GM03348 (cell line): ENCODE measurements around the gene CERS6.
"Not testable (repeated sequence)": the region's sequence is repeated elsewhere in the genome, so short reads cannot be mapped to it uniquely, and the experiment has no call there.

Source experiments
- DNase-seq: peaks from one replicate; pipeline ENCODE4 v3.0.0; 2012; ENCODE audit warnings: low spot score

The CERS6 gene

DNA sequence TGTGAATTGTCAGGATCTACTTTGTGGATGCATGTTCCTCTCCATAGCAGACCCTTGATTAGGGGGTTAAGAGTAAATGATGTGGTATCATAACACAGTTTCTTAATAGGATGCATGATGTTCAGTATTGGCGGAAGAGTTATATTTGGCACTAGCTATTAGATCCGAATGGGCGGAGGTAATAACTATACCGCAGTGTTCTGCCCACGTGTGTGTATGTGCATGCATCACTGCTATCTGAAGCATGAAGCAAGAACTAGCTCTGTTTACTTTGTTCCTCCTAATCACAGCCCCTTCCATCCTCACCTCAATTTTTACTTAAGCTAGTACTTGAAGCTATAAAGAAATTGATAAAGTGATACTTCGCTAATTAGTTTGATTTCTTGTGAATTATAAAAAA, 186.8 kb downstream of the CERS6 start:
- no peak for DNase-seq

DNA sequence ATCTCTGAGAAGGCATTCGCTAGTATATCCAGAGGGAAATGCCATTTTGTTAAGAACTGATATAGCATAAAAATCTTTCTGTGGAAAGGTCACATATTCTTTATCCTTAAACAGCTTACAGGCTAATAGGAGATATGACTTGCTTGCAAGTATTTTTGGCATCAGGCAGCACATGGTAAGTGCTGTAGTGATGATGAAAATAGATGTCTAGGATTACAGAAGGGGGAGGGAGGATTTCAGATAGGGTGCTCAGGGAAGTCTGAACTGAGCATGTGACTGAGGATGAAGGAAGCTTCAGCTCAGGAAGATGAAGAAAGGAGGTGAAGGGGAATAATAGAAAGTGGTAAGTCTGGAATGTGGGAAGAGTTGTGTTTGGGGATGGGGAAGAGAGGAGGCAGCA, 187.9 kb downstream of the CERS6 start:
- no peak for DNase-seq

DNA sequence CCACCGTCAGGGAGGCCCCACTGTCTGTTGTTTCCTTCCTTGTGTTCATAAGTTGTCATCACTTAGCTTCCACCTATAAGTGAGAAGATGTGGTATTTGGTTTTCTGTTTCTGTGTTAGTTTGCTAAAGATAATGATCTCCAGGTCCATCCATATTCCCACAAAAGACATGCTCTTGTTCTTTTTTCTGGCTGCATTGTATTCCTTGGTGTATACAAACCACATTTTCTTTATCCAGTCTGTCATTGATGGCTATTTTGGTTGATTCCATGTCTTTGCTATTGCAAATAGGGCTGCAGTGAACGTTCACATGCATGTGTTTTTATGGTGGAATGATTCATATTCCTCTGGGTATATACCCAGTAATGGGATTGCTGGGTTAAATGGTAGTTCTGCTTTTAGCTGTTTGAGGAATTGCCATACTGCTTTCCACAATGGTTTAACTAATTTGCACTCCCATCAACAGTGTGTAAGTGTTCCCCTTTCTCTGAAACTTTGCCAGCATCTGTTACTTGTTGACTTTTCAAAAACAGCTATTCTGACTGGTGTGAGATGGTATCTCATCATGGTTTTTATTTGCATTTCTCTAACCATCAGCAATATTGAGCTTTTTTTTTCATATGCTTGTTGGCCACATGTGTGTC, 189.7 kb downstream of the CERS6 start:
- DNase-seq: no peak

DNA sequence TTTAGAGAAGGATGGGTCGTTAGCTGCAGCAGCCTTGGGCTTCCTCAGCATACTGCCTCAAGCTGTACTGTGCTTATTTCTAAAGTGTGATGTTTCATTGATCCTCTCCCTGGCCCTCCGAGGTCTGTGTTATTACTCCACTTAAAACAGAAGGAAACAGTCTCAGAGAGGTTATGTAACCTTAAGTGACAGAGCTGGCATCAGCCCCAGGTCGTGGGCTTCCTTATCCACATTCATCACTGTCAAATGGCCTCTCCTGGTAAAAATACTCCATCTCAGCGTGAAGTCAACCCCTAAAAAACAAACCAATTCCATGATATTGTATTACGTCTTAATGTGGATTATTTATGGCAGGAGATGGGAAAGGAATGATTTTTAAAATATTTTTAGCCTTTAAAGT, 193.0 kb downstream of the CERS6 start:
- no peak for DNase-seq

DNA sequence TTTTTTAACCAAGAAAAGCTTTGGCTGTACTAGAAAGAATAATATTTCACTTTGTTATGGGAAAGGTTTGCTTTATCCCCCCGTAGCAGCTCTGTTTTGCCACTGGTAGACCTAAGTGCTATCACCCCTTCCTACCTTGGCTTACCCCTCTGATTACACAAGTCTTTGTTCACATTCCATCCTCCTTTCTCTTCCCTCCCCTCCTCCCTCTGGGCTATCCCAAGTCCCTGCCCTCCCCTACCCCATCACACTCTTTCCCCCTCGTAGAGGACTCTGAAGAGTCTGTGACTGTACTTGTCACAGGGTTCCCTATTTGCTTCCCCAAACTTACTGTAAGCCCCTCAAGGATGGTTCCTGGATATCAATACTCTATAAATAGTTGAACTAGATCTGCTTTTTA, 193.5 kb downstream of the CERS6 start:
- DNase-seq: no peak

DNA sequence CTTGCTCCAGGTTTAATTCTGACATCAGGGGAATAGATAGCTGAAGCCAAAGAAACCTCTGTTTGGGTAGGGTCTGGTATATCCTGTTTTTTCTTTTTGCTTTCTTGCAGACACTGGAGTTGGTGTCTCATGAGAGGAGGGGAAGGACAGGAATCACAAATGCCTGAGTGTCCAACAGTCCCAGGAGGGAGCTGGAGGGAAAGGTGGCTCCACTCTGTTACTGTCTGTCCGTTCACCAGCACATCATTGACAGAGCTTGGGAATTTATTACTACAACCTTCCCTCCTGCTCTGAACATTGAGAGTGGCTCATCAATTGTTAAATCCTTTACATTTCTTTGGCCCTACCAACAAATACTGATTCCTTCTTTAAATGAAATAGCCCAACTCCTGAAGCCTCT, 194.1 kb downstream of the CERS6 start:
- DNase-seq: no peak

DNA sequence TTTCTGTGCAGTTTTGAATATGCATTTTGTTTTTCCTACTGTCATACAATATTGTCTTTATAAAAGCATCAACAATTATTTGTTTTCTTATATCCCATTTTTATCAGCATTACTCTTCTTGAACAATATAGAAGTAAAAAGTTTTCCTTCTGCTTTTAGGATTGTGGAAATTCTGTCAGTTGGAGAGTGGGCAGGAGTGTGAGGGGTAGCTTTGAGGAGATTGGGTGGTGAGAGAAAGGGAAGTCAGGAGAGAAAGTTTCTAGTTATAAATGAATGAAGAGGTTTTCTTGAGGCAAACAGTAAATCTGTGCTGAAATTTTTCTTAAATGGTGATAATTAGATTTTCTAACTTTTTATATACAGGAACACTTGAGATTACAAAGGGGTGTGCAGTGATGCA, 194.7 kb downstream of the CERS6 start:
- DNase-seq: no peak

DNA sequence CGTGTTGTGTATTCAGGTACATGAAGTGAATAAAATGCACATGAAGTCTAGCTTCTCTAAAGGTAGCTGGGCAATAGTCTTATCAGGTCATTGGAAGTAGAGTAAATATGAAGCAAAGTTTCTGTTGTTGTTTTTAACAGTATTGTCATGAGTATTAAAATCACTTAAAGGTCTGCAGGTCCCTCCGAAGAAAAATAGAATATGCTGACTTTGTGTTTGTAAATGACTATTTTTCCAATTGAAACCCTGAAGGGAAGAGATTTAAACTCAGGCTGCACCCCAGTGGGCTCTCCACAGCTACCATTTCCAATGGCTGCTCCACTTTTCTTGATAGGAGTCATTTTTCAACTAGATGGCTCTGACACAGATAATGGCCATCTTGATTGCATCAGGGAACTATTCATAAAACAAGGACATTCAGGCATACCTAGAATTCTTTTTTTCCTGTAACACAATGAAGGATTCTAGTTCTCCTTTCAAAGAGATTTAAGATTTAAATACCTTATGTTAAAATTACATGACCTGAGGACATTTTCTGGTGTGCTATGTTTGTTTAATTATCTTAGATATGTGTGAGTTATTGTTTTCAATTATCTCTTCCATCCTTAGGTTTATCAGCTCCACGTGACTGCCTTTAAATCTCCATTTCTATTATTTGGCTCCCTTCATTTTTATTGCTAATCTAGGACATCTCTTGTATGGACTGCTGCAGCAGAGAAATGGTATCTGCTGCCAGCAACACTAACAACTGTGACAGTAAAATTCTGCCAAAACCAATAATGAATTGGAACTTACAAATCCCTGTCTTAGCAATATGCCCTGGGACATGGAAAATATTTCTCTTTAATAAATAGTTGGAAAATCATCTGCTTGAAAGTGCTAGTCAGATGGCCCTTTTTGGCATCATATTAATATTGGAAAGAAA, 197.2 kb downstream of the CERS6 start:
- no peak for DNase-seq

DNA sequence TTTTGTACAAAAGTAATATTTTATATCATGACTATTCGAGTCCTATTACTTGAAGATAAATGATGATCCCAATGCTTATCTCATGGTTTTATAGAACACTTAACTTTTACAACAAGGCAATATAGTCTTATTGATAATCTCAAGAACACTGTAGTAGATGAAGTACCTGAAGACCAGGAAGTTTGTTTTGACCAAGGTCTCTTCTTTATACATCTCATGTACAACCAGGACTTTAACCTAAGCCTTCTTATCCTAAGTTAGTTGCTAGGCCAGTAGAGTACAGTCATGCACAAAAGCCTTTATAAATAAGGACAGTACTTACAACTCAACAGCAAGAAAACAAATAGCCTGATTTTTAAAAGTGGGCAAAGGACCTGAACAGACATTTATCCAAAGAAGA, 198.6 kb downstream of the CERS6 start:
- DNase-seq: no peak

DNA sequence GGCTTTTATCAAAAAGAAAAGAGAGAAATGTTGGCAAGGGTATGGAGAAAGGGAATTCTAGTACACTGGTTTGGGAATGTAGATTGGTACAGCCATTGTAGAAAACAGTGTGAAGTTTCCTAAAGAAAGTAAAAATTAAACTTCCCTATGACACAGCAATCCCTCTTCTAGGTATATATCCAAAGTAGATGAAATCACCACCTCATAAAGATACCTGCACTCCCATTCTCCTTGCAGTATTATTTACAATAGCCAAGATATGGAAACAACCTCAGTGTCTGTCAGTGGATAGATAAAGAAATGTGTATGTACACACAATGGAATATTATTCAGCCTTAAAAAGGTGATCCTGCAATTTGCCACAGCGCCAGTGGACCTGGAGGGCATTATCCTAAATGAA, 199.1 kb downstream of the CERS6 start:
- DNase-seq: no peak

DNA sequence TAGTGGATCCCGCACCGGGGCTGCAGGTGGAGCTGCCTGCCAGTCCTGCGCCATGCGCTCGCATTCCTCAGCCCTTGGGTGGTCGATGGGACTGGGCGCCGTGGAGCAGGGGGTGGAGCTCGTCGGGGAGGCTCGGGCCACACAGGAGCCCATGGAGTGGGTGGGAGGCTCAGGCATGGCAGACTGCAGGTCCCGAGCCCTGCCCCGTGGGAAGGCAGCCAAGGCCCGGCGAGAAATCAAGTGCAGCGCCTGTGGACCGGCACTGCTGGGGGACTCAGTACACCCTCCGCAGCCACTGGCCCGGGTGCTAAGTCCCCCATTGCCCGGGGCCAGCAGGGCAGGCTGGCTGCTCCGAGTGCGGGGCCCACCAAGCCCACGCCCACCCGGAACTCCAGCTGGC, 201.3 kb downstream of the CERS6 start:
- not testable (repeated sequence) for DNase-seq

DNA sequence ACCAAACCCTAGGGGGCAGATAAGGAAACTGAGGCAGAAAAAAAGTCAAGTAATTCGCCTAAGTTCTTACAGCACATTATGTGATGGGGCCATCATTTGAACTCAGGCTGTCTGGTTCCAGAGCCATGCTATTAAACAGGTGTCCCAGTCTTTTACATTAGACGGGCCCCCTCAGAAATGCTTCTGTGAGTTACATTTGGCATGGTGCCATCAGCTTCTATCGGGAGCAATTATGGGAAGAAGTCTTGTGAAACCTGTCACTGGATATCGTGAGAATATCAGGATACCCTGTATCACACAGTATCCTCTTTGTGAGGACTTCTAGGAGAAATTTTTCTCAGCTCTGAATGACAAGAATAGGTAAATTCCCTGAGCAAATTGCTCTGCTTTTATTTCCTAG, 202.6 kb downstream of the CERS6 start:
- DNase-seq: no peak

DNA sequence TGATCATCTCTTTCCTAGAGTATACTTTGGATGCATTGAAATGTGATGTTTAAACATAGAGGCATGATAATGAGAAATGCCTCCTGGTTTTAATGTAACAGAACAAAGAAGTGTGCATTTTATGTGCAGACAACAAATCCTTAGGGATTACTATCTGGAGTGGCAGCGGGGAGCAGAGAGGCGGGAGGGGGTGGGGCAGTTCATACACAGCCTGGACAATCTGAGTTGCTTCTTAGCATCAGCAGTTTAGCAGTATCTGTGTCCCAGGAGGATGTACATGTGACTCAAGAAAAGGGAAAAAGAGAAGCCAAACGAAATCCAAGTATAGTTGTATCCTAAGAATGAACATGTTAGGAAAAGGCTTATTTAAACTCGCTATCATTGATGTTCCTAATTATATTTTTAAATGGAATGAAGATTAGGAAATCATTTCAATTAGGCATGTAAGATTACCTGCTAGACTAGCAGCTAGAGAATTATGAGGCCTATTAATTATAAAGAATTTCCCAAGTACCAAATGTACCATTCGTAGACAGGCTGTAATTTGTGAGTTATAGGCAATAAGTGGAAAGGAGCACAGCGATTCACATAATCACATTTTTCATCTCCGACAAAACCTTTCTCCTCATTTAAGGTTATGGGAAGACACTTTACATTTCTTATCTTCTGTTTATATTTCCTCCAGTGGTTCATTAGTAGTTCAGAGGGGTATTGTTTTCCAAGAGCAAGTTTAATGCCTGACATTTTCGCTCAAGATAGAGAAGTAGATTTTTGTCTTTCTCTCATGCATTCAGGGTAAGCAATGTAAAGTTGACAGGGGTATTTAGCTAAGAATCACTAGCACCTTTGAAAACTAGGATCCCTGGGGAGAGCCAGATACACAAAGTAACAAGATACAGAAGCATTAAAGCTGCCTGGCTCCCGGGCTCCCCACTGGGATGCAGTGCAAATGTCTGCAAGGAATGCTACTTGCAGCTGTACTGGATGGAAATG, 205.1 kb downstream of the CERS6 start:
- no peak for DNase-seq

DNA sequence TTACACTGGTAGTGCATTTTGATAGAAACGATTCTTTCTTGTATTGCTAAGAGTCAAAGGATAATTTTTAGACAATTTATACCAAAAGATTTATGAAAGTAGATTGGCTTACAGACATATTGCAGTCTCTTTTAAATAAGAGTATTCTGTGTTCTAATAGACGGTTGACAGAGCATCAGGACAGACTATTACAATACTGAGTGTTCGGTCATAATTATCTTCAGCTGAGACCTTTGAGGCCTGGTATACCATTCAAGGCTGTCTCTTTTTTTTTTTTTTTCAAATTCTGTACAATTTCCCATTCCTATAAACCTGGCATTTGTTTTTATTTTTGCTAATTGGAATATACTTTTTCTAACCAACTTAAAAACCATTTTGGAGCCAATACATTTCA, 205.8 kb downstream of the CERS6 start:
- no peak for DNase-seq

DNA sequence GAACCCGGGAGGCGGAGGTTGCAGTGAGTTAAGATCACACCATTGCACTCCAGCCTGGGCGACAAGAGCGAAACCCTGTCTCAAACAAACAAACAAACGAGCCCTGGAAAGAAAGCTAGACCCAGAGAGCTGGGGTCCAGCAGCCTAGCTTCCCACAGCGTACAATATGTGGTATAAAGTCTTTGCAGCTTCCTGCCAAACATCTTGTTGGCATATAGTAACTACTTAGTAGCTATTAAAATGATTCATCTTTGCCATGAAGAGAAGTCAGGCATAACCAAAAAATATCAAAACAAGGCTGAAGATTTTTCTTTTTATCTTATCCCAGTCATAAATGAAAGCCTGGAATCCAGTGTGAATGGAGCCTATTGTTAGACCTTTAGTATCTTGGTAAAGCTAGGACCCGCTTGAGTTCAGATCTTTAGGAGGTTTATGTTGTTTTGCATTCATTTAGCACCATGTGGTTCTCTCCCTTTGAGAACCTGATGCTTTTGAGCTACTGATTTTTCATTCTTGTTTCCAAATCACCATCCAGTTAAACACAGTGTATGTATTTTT, 206.7 kb downstream of the CERS6 start:
- no peak for DNase-seq

DNA sequence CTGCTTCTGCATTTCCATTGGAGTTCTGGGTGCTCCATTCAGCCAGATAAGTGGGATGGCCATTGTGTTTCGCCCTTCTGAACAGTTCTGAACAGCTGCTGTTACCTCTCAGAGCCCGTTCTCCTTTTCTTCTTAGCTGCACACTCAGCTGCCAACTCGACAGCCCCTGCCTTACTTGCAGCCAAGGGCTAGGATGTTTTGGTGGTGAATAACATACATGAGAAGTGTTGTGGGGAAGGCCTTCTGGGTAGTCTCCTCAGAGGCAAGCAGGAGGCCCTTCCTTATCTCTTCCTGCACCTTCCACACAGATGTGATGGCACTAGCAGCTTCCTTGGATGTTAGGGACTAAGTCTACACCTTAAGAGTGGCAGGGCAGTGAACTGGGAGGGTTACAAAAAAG, 207.9 kb downstream of the CERS6 start:
- DNase-seq: no peak

DNA sequence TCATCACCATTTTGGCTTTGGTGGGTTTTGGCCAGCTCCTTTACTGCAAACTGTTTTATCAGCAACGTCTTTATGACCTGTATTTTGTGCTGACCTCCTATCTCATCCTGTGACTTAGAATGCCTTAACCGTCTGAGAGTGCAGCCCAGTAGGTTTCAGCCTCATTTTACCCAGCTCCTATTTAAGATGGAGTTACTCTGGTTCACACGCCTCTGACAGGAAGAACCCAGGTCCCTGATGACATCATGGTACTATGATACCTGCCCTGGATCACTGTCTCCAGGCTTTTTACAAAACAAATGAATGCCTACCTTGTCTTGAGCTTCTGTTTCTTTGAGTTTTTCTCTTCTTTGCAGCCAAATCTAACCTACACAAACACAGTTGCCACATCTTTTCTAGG, 208.6 kb downstream of the CERS6 start:
- DNase-seq: not testable (repeated sequence)

DNA sequence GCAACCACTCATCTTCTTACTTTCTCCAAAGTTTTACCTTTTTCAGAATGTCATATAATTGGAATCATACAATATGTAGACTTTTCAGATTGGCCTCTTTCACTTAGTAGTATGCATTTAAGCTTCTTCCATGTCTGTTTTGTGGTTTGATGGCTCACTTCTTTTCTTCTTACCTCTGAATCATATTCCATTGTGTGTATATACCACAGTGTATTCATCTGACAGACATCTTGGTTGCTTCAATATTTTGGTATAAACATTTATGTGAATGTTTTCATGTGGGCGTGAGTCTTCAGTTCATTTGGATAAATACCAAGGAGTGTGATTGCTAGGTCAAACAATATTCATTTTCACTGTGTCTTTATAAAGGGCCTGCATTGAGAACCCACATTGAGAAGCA, 210.3 kb downstream of the CERS6 start:
- DNase-seq: no peak

DNA sequence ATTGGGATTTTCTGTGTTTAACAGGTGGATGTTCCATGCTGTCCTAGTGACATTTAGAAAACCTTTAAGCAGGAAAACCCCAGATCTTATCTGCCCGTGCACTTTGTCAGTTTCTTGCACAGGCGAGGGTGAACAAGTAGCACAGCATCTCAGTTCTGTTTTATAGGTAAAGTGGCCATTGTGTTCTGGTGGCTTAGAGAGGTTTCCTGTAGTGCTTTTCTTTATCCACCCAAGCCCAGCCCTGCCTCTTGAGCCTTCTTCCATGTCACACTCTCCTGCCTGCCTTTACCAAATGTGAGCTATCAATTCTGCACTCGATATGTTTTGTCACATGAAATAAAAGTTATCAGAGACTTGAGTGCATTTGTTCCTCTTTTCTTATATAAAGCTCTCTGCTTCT, 211.1 kb downstream of the CERS6 start:
- no peak for DNase-seq

DNA sequence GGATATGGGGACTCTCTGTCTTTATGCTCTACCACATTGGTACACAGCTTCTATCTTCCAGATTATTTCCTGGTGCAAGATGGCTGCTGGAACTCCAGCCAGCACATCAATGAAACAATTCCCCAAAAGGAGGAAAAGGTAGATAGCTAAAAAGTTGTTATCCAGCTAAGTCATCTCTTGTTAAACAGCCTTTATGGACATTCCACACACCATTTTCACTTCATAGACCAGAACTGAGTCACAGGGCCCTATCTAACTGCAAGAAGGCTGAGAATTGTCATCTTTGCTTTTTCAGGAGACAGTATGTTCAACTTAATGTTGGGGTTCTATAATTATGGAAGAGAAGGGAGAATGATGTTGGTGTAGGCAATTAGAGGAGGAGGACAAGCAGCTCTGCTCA, 213.1 kb downstream of the CERS6 start:
- no peak for DNase-seq

DNA sequence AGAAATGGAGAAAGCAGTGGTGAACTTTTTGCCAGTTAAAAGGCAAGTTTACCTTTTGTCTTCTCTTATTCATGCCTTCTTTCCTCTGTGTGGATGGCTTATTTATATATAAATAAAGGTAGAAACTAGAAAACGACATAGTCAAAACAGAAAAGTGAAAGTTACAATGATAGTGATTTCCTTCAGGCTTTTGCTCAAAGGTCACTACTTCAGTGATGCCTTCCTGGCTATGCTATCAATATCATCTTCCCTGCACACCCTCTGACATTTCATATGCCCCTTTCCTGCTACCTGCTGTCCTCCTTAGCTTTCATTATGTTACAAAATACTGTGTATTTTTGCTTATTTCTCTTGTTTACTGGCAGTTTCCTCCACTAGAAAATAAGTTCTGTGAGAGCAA, 214.4 kb downstream of the CERS6 start:
- DNase-seq: no peak

DNA sequence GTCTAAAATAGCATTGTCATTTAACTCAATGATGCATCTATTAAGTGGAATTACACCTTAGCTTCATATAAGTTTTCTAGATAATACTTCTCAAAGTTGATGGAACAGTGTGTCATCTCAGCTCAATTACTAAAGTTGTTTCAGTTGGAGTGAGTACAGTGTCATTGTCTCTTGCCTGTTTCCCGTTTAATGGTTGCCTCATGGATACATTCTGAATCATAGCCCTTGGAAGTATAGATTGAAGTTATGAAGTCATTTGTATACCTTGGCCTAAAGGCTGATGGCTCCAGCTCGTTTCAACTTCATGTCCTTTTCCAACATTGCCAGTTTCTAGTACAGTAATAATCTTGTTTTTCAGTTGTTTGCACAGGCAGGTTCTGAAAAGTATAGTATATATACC, 215.9 kb downstream of the CERS6 start:
- DNase-seq: no peak
